Transverse colon (tissue), 4 donors: ENCODE data around the gene RABGGTA. TPM values are rescaled to one million over a fixed set of nuclear protein-coding genes. Genes with fewer than 3 reads are reported as not detected.

Experiments used
- DNase-seq: peaks from one replicate; pipeline ENCODE4 v3.0.0-alpha.2; 2019
- H3K27ac ChIP-seq, 4 donors: fragments of 200-600 bp; sonication (generic); 2 replicates each; pipeline ENCODE4 v1.5.1; 2016 to 2018; ENCODE audit warnings: inconsistent platforms in 4 of 4
- H3K27me3 ChIP-seq: fragments of 200-600 bp; sonication (generic); 2 replicates; pipeline ENCODE4 v1.5.1; 2017; ENCODE audit warnings: inconsistent platforms
- H3K36me3 ChIP-seq, 4 donors: fragments of 200-600 bp; sonication (generic); 2 replicates each; pipeline ENCODE4 v1.5.1; 2017 to 2019; ENCODE audit warnings: inconsistent platforms in 4 of 4
- H3K4me1 ChIP-seq, 4 donors: fragments of 200-600 bp; sonication (generic); 2 replicates each; pipeline ENCODE4 v1.5.1; 2017 to 2020; ENCODE audit warnings: inconsistent platforms in 4 of 4
- H3K4me3 ChIP-seq, 4 donors: fragments of 200-600 bp; sonication (generic); 1 replicate in 1 of 4; 2 replicates in 3 of 4; pipeline versions ENCODE4 v1.5.1 to v1.6.1; 2017 to 2019; ENCODE audit warnings: inconsistent platforms in 4 of 4
- H3K9me3 ChIP-seq, 2 donors: fragments of 200-600 bp; sonication (generic); 2 replicates each; pipeline ENCODE4 v1.5.1; 2017 to 2019; ENCODE audit warnings: inconsistent platforms in 2 of 2
- EP300 ChIP-seq: sonication (generic); formaldehyde crosslinking; IDR thresholded peaks from one replicate; pipeline ENCODE4 v1.6.1; 2017; ENCODE audit warnings: antibody characterized with exemption, low read depth
- POLR2A ChIP-seq: fragments of 450-650 bp; IDR thresholded peaks from one replicate; pipeline ENCODE4 v1.6.1; 2016; ENCODE audit warnings: antibody characterized with exemption, mild to moderate bottlenecking, moderate library complexity
- POLR2AphosphoS5 ChIP-seq, 3 donors: sonication (generic); formaldehyde crosslinking; IDR thresholded peaks; one replicate each; pipeline ENCODE4 v1.6.1; 2016; ENCODE audit warnings: antibody characterized with exemption in 3 of 3
- WGBS, 2 donors: methylation state at CpG; one replicate each; pipeline ENCODE4 v1.1.5; 2018; ENCODE audit warnings: low coverage in 1 of 2; 5-methylcytosine and 5-hydroxymethylcytosine counted together
- in situ Hi-C, 4 donors: fragments of 200-750 bp; cut with MboI; loops; one replicate each; pipeline versions ENCODE4 v1.15.0 to v1.15.1; 2017; ENCODE audit warnings: low sequenced_read_pairs in 3 of 4, low pct_ligation_motif_present in 1 of 4, low pct_unique_long_range_greater_than_20kb in 1 of 4
- intact Hi-C: fragments of 100-400 bp; cut with DNase I; formaldehyde crosslinking; loops from one replicate; pipeline ENCODE4 v1.15.1; 2023; ENCODE audit warnings: low total_unique reads
- total RNA-seq, 4 donors: library from RNA; depleted of rRNA; stranded (reverse); fragments of >200 nt; gene quantifications; one replicate each; pipeline ENCODE4 v1.1.0, GENCODE V29; 2016
- TF ChIP-seq, protein P1 (sequence below), 5 experiments: fragments of 200-600 bp in 3 of 5; fragments of 450-650 bp in 2 of 5; sonication (generic) in 3 of 5; IDR thresholded peaks; 1 replicate in 2 of 5; 2 replicates in 3 of 5; pipeline ENCODE4 v1.5.1; 2016 to 2017; ENCODE audit warnings: antibody characterized with exemption in 5 of 5, inconsistent platforms in 3 of 5, mild to moderate bottlenecking in 2 of 5, moderate library complexity in 1 of 5

The RABGGTA gene
- total RNA-seq, 4 donors from 2014 or later: 47.3 to 227 (median 53.0) TPM

DNA sequence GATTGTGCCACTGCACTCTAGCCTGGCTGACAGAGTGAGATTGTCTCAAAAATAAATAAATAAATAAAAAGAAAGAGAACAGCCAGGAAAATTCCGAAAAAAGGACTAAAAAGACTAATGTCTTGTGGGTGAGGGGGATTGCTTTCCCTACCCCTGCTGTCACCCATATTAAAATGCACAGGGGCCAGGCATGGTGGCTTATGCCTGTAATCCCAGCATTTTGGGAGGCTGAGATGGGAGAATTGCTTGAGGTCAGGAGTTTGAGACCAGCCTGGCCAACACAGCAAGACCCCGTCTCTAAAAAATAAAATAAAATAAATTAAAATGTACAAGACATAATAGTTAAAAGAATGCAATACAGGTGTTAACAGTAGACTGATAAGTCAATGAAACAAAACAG lies 22.1 kb upstream of the RABGGTA start:
- Histone ChIP-seq H3K4me3 (no peak overlapping the region), H3K27me3 (no peaks in the 10 kb centered on the region), H3K4me1 (peaks cover 1 to 21% (median 6%) of the 10 kb centered on the region in 4 donors), H3K27ac (no peak overlapping the region), H3K9me3 (no peaks in the 10 kb centered on the region), H3K36me3 (peaks cover 0 to 37% (median 17%) of the 10 kb centered on the region in 4 donors)
- DNase-seq: no peak
- 93 to 96% methylated on average over 2 of the region's 2 CpGs for WGBS, 2 donors
- intact Hi-C loops (no loop called here), in situ Hi-C loops (loop anchor here in 1 of 4 donors (5.0 kb wide), 1 partner anchor 46 kb away; no protein-coding TSS in a partner anchor)
- no peak for TF ChIP-seq POLR2AphosphoS5 (IDR thresholded peaks at IDR 0.05)
- TF ChIP-seq, protein P1, sequence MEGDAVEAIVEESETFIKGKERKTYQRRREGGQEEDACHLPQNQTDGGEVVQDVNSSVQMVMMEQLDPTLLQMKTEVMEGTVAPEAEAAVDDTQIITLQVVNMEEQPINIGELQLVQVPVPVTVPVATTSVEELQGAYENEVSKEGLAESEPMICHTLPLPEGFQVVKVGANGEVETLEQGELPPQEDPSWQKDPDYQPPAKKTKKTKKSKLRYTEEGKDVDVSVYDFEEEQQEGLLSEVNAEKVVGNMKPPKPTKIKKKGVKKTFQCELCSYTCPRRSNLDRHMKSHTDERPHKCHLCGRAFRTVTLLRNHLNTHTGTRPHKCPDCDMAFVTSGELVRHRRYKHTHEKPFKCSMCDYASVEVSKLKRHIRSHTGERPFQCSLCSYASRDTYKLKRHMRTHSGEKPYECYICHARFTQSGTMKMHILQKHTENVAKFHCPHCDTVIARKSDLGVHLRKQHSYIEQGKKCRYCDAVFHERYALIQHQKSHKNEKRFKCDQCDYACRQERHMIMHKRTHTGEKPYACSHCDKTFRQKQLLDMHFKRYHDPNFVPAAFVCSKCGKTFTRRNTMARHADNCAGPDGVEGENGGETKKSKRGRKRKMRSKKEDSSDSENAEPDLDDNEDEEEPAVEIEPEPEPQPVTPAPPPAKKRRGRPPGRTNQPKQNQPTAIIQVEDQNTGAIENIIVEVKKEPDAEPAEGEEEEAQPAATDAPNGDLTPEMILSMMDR (IDR thresholded peaks at IDR 0.05): no peak
- TF ChIP-seq EP300: no peak
- no peak for TF ChIP-seq POLR2A

DNA sequence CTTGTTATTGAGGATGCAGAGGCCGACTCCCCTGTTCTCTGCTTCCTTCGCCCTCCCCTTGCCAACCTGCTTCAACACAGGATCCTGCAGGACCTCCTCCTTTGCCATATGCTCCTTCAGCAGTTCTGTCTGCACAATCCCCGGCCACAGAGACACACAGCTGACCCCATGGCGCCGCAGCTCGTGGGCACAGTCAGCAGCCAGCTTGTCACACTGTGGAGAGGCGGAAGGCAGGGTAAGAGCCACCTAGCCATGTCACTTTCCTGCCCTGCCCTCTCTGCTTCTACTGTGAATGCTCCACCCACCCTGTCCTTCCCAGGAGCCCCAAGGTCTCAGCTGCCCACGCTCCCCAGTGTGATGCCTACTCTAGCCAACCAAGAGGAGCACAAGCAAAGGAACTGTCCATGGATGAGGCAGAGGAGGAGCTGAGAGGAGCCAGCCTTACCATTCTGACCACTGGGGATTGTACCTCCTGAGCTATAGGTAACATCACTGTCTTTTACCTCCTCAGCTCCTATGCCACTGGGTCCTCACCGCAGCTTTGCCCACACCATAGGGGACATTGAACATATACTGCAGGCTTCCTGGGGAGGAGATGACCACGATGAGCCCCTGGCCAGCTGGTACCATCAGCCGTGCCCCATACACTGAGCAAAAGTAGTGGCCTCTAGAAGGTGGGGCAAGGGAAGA lies 20.9 kb upstream of the RABGGTA start:
- H3K27ac ChIP-seq: no peak overlapping the region
- TF ChIP-seq, protein P1 (IDR thresholded peaks at IDR 0.05): no peak
- no peak for TF ChIP-seq POLR2AphosphoS5 (IDR thresholded peaks at IDR 0.05)
- H3K4me1 ChIP-seq: peaks cover 0 to 8% (median 3%) of the 10 kb centered on the region in 4 donors
- in situ Hi-C loops: loop anchor here in 1 of 4 donors (5.0 kb wide), 1 partner anchor 45 kb away; no protein-coding TSS in a partner anchor
- no peaks in the 10 kb centered on the region for H3K9me3 ChIP-seq
- peaks cover 0 to 37% (median 17%) of the 10 kb centered on the region in 4 donors for H3K36me3 ChIP-seq
- WGBS, 2 donors: 97 to 100% methylated on average over 1 to 11 of the region's 11 CpGs
- DNase-seq: no peak
- no peaks in the 10 kb centered on the region for H3K27me3 ChIP-seq
- no peak overlapping the region for H3K4me3 ChIP-seq
- intact Hi-C loops: no loop called here

DNA sequence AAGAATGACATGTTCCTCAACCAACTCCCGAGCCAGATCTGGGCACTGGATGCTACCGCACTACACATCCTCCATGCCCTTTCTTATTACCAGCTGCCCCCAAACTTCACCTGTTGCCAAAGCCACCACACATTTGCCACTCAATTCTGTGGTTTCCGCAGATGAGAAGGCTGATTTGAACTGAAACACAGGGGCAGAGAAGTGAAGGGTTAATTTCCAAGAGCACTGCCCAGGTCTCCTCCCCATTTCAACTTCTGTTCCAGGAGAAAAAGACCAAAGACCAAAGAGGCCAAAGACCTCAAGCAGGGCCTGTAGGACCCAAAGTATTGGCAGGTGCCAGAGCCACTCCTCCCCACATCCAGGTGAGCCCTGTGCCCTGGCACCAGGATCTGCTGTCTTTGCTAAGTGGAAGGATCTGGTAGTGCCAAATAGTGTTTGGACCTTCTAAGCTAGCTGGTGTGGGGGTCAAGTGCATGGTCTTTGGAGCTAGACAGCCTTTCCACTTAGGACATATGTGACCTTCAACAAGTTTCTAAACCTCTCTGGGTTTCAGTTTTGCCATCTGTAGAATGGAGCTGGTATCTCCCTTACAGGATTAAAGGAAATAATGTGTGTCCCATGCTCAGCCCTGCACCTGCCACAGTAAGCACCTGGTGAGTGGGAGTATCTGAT lies 20.2 kb upstream of the RABGGTA start:
- H3K27ac ChIP-seq: no peak overlapping the region
- no peak for DNase-seq
- intact Hi-C loops: no loop called here
- in situ Hi-C loops: loop anchor here in 1 of 4 donors (5.0 kb wide), 1 partner anchor 44 kb away; no protein-coding TSS in a partner anchor
- whole genome bisulfite sequencing, 2 donors: 87% methylated on average over 3 of the region's 3 CpGs; no CpG with 5 or more reads in 1 of the 2 donors
- TF ChIP-seq POLR2A (no peak), POLR2AphosphoS5 (IDR thresholded peaks at IDR 0.05) (no peak)
- H3K4me3 ChIP-seq: no peak overlapping the region
- H3K4me1 ChIP-seq: peaks cover 0 to 1% (median under 1%) of the 10 kb centered on the region in 4 donors
- H3K36me3 ChIP-seq: peaks cover 0 to 37% (median 17%) of the 10 kb centered on the region in 4 donors
- no peaks in the 10 kb centered on the region for H3K9me3 ChIP-seq
- no peaks in the 10 kb centered on the region for H3K27me3 ChIP-seq

DNA sequence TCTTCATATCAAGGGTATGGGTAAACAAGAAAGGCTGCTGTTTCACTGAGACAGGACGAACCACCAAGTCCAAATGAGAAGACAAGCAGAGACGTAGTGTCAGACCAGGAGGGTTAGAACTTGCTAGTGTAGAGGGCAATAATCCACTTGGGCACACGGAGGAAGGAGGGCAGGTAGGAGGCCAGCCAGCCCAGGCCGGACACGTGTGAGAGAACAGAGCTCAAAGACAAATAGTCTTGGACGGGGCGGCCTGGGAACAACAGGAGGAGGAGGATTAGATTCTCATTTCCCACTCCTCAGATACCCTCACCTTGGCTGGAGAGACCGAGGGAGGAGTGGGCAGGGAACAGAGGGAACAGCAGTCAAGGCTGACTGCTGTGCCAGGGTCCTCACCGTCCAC lies 19.3 kb upstream of the RABGGTA start:
- H3K36me3 ChIP-seq: peaks cover 0 to 34% (median 16%) of the 10 kb centered on the region in 4 donors
- intact Hi-C loops (no loop called here), in situ Hi-C loops (loop anchor here in 1 of 4 donors (5.0 kb wide), 1 partner anchor 43 kb away; no protein-coding TSS in a partner anchor)
- TF ChIP-seq EP300 (no peak), POLR2AphosphoS5 (IDR thresholded peaks at IDR 0.05) (no peak)
- TF ChIP-seq, protein P1 (IDR thresholded peaks at IDR 0.05): no peak
- H3K4me3 ChIP-seq: no peak overlapping the region
- no peak overlapping the region for H3K27ac ChIP-seq
- DNase-seq: no peak
- no peaks in the 10 kb centered on the region for H3K9me3 ChIP-seq
- 78 to 79% methylated on average over 8 to 9 of the region's 9 CpGs for WGBS, 2 donors
- H3K4me1 ChIP-seq: no peaks in the 10 kb centered on the region
- H3K27me3 ChIP-seq: no peaks in the 10 kb centered on the region
